Embryonic facial prominence (tissue), 1 donor: Measurements from ENCODE around the gene PPP6R2.
"Not testable (repeated sequence)": the region's sequence is repeated elsewhere in the genome, so short reads cannot be mapped to it uniquely, and the experiment has no call there.

ENCODE experiments used
- DNase-seq: peaks from one replicate; pipeline ENCODE4 v3.0.0-alpha.2; 2016; ENCODE audit errors: extremely low spot score

The PPP6R2 gene

DNA sequence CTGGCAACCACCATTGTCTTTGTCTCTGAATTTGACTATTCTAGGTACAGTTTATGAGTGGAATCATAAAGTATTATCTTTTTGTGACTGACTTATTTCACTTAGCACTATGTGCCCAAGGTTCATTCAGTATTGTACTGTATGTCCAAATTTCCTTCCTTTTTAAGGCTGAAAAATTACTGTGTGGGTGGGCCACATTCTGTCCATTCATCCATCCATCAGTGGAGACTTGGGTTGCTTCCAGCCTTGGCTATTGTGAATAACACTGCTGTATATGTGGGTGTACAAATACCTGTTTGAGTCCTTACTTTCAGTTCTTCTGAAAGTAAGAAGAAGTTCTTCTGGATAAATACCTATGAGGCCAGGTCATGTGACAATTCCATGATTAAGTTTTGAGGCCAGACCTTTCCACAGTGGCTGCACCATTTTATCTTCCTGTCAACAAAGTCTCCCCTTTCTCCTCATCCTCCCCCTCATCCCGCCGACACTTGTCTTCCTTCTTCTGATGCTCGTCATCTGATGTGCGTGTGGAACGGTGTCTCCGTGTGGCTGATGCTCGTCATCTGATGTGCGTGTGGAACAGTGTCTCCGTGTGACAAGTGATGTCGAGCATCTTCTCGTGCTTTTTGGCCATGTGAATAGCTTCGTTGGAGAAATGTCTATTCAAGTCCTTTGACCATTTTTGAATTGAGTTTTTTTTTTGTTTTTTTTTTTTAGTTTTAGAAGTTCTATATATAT is 82.2 kb downstream of the PPP6R2 start:
- no peak for DNase-seq

DNA sequence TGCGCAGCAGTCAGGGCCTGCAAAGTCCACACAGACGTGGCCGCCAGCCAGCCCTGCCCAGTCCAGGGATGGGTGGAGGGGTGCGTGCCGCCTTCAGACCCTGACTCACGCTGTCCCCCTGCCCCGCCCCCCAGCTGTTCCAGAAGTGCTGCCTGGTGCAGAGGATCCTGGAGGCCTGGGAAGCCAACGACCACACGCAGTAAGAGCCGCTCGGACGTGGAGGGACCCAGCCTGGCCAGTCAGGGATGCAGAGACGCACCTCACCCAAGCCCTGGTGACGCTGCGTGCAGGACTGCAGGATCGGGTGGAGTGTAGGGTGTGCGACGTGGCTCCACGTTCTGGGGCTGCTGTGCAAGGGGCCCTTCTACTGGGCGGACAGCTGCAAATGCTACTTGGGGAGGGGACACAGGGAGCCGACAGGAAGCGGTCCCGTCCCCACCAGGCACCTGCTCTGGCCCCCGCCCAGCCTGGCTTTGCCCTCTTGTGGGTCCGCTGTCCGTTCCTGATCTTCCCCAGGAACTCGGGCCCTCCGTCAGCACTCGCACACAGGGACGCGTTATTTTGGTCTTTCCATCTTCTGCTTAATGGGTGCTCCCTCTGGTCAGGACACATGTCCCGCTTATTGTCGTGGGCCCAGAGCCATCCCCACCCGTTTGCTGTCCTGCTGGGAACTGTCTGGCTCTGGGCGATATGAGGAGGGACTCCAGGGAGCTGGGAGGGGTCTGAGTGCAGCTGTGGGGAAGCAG is 89.2 kb downstream of the PPP6R2 start:
- no peak for DNase-seq

DNA sequence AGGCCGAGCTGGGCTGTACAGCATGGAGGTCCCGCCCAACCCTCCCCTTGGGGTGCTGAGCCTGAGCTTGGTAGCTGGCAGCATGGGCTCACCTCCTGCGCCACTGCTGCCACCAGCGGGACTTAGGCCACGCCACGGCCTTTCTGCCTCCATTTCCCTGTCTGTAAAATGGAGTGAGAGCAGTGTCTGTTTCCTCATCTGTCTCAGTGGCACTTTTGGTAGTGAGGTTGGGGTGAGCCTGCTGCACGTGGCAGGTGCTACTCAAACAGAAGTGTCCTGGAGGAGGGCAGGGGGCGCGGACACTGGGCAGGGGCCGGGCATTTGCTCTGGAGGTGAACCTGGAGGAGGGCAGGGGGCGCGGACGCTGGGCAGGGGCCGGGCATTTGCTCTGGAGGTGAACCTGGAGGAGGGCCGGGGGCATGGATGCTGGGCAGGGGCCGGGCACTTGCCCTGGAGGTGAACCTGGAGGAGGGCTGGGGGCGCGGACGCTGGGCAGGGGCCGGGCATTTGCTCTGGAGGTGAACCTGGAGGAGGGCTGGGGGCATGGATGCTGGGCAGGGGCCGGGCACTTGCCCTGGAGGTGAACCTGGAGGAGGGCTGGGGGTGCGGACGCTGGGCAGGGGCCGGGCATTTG is 89.9 kb downstream of the PPP6R2 start:
- not testable (repeated sequence) for DNase-seq

GRCh38 chr22:50434849-50435248 is 91.7 kb downstream of the PPP6R2 start:
- no peak for DNase-seq

GRCh38 chr22:50435291-50436014 is 92.3 kb downstream of the PPP6R2 start:
- no peak for DNase-seq

GRCh38 chr22:50436015-50436830 is 93.1 kb downstream of the PPP6R2 start:
- DNase-seq, result no peak

DNA sequence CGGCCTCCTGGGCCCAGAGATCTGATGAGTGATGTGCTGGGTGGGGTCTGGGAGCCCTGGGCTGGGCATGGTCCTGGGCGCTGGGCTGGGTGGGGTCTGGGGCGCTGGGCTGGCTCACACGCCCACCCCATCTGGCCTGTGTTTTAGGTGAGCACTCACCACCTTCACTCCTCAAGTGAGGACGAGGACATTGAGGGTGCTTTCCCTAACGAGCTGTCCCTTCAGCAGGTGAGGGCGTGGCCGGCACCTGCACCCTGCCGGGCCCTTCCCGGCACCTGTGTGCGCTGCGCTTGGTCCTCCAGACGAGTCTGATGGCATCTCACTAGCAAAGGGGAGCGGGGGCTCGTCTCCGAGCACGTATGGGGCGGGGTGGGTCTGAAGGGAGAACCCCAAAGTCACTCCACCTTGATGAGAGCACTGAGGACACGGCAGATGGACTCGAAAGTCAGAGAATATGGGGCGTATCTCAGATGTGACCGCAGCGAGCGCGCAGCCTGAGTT is 93.8 kb downstream of the PPP6R2 start:
- DNase-seq, result no peak

- DNase-seq, result no peak
Observed at GRCh38 chr22:50437511-50438304, 94.6 kb downstream of the PPP6R2 start.

GRCh38 chr22:50438305-50439275 is 95.5 kb downstream of the PPP6R2 start:
- DNase-seq, result no peak

DNA sequence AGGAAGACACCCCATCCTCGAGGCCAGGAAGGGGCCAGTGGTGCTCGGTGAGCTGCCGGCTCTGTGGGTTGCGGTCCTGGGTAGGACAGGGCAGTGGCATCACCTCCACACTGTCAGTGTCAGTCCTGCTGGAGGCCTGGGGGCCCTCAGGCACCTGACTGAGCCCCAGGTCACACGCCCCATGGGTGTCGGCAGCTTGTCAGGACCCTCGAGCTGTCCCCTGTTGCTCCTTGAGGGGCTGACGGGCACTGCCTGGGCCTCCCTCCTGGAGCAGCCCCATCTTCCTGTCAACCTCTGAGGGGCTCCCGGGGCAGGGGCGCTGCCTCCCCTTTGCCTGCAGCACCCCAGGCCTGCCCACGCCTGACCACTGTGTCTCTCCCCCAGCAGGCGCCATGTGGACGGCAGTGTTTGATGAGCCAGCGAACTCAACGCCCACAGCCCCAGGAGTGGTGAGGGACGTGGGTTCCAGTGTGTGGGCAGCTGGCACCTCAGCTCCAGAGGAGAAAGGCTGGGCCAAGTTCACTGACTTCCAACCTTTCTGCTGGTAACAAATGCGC is 96.3 kb downstream of the PPP6R2 start:
- DNase-seq, result no peak

- no peak for DNase-seq
Observed at GRCh38 chr22:50439871-50440331, 96.8 kb downstream of the PPP6R2 start.

- no peak for DNase-seq
Observed at GRCh38 chr22:50440544-50441249, 97.6 kb downstream of the PPP6R2 start.

DNA sequence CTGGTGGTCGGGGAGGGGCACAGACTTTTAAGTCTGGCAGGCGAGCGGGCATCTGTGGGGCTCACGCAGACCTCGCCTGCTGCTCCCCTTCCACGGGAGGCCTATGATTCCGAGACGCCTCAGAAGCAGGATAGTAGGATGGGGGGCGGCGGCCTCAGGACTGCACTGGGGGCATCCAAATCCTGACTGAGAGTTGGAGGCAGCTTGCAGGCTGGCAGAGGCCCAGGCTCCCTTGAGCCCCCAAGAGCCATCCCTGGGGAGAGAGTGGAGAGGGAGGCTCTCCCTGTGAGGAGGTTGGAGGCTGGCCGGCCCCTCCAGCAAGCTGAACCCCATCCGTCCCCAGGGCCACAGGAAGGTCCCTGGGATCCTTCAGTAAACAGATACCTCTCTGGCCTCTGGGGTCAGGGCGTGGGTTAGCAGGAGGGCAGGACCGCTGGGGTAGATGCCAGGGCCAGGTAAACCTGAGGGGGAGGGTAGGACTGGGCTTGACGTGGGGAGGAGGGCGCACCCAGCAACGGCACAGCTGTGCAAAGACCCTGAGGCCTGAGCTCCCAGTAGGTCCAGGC is 98.4 kb downstream of the PPP6R2 start:
- no peak for DNase-seq

DNA sequence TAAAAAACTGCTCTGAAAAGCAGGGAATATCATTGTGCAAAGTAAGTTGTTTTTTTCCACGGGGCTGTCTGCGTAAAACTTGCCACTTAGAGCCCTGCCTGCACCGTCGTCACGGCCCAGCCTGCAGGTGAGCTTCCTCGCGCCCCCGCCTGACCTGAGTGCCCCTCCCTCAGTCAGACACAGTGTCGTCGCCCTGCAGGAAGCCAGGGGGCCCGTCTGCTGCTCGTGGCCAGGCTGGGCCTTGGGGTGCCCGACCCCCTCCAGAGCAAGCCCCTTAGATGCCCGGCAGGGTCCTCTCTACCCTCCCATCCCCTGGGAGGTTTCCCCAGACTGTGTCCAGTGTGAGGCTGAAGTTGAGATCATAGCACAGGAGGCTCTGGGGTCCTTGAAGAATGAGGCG is 100.1 kb downstream of the PPP6R2 start:
- DNase-seq, result no peak

DNA sequence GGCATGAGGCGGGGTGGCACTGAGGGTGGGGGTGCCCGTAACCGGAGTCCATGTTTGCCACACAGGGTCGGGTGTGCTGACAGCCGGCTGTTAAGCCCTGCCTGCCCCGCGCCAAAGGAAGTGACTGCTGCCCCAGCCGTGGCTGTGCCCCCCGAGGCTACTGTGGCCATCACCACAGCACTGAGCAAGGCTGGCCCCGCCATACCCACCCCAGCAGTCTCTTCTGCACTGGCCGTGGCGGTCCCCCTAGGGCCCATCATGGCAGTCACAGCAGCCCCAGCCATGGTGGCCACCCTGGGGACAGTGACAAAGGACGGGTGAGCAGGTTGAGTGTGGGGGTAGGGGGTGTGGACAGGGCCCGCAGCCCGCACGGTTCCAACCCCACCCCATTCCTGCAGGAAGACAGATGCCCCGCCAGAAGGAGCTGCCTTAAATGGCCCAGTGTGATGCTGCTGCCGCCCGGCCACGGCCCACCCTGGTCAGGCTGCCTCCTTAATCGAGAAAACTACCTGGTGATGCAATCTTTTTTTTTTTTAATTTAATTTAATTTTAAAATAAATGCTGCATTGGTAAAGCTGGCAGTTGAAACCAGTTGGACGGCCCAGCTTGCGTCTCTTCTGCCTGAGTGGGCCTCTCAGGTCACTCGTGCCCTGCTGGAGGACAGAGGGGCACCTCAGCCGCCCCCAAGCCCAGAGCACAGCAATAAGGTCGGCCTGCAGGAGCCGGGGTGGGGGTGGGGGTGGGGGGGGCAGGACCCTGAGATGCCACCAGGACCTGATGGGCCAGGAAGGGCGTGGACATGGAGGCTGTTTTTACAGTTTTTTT is 100.9 kb downstream of the PPP6R2 start:
- DNase-seq, result no peak

- DNase-seq, result no peak
Observed at GRCh38 chr22:50444663-50445062, 101.5 kb downstream of the PPP6R2 start.
